CD4-positive, alpha-beta T cell treated with Interleukin-1 beta for 1 hour (primary cell): ENCODE data around the gene PCNT.
A peak's percentile ranks its signal among the peaks of the same experiment; 100 is the strongest.
"Not testable (repeated sequence)": the region's sequence is repeated elsewhere in the genome, so short reads cannot be mapped to it uniquely, and the experiment has no call there.

Experiments
- DNase-seq, 2 donors: peaks; one replicate each; pipeline ENCODE4 v3.0.0-alpha.2; 2020 to 2022

Gene PCNT

GRCh38 chr21:46363698-46364097, 39.7 kb downstream of the PCNT start:
- DNase-seq, result no peak

GRCh38 chr21:46366091-46366490, 42.1 kb downstream of the PCNT start:
- DNase-seq, result no peak

DNA sequence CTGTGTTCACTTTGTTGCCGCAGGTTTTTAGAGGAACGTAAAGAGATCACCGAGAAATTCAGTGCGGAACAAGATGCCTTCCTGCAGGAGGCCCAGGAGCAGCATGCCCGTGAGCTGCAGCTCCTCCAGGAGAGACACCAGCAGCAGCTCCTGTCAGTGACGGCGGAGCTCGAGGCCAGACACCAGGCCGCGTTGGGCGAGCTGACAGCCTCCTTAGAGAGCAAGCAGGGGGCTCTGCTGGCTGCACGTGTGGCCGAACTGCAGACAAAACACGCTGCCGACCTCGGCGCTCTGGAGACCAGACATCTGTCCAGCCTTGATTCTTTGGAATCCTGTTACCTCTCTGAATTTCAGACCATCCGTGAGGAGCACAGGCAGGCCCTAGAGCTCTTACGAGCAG, 42.6 kb downstream of the PCNT start:
- DNase-seq, result no peak

DNA sequence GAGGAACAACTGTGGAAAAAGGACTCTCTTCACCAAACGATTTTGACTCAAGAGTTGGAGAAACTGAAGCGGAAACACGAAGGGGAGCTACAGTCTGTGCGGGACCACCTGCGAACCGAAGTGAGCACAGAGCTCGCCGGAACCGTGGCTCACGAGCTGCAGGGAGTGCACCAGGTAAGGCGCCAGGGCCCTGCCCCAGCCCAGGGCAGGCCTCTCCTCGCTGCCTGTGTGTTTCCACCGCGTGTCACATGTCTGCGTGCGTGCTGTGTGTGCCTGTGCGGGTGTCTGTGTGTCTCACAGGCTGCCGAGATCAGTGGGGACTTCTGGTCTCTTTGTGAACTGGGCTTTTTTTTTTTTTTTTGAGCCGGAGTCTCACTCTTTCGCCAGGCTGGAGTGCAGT, 43.0 kb downstream of the PCNT start:
- DNase-seq, result no peak

- peak in 1 of 2 donors; percentile 45 for DNase-seq
Observed at GRCh38 chr21:46368533-46369285, 44.8 kb downstream of the PCNT start.

DNA sequence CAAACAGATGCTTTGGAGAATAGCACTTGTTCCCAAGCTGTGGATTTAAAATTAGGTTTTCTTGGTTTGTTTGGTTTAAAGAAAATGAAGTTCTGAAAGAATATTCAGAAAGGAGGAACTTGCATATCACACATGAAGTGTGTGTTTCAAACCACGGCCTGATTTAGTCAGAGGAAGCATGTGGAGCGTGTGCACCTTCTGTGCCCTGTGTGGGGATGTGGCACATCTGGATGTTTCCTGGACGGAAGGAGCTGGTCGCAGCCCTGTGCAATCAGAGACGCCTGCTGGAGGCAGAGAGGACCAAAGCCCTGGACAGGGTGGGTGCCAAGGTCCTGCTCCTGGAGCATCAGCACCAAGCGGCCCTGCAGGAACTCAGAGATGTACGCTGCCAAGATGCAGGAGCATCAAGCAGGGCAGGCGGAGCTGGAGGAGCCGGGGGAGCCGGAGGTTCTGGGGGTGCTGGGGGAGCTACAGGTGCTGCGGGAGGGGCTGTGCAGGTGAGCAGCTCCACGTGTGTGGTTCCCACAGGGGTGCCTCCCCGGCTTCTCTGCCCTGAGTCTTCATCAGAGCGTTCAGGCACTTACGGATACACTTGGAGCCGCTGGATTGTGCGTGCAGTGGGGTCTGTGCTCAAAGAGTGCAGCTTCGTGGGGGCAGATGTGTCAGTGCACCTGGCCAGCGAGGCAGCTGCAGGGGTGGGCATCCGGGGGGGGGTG, 45.7 kb downstream of the PCNT start:
- DNase-seq, result no peak

GRCh38 chr21:46371204-46372013, 47.5 kb downstream of the PCNT start:
- DNase-seq, result no peak

DNA sequence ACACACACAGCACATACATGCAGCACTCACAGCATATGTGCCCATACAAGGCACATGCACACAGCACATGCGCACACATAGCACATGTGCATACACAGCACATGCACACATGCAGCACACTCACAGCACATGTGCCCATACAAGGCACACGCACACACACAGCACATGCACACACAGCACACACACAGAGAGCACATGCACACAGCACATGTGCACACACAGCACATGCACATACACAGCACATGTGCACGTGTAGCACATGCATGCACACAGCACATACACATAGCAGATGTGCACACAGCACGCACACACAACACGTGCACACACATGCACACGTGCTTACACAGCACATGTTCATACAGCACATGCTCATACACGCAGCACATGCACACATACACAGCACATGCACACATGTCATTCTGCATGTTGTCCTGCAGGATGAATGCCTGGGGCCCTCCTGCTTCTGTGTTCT, 48.1 kb downstream of the PCNT start:
- no peak for DNase-seq

DNA sequence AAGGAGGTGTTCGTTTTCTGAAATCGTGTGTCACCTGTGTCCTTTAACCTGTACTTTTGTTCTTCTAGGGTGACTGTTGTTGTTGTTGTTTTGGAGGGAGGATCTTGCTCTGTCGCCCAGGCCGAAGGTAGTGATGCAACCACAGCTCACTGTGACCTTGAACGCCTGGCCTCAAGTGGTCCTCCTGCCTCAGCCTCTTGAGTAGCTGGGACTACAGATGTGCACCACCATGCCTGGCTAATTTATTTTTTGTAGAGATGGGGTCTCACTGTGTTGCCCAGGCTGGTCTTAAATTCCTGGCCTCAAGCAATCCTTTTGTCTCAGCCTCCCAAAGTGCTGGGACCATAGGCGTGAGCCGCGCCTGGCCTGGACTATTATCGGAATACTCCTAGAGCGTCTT, 49.0 kb downstream of the PCNT start:
- not testable (repeated sequence) for DNase-seq

- DNase-seq, result no peak
Observed at GRCh38 chr21:46374761-46375389, 50.9 kb downstream of the PCNT start.

- DNase-seq, result no peak
Observed at GRCh38 chr21:46375560-46376230, 51.7 kb downstream of the PCNT start.

DNA sequence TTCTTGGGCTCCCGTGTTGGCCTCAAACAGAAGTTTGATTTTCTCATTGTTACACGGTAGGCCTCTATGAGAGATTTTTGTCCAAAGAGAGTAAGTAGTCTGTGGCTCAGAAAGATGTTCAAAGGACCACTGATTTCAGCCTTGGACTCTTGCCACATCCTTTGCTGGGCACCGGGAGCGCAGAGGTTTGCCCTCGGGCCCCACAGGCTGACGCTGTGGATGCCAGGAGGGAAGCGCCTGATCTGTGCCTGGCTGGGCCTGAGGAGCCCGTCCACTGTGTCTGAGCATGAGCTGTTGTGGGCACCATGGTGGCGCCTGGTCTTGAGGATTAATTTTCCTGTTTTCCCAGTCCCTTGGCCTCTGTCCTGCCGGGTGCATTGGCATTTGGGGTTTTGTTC, 52.3 kb downstream of the PCNT start:
- DNase-seq, result no peak

DNA sequence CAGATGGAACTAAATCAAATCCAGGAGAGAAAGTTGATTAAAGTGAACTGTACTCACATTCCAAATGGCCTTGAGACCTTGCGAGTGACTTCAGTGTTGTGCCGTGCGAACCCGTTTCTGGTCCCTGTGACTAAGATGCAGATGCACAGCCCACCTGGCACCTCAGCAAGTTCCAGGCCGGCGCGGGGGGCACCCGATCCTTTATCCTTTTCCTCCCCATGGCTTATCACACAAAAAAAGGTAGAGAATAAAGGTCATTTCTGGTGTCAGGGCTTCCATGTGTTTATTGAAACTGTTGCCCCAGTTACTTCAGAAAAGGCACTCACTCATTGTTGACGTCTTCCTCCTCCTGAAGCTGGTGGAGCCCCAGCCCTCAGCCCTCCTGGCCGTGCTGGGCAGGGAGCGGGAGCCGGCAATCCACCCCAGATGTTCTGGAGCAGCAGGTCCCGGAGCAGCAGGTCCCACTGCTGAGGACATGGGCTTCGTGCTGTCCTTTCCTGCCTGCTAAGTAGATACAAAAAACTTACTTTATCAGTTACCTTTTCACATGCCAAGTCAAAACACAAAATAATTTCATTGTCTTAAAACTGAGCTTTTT, 53.0 kb downstream of the PCNT start:
- DNase-seq, result no peak

- no peak for DNase-seq
Observed at GRCh38 chr21:46377789-46378188, 53.8 kb downstream of the PCNT start.

GRCh38 chr21:46379105-46379504, 55.1 kb downstream of the PCNT start:
- no peak for DNase-seq

- DNase-seq, result no peak
Observed at GRCh38 chr21:46379691-46380090, 55.7 kb downstream of the PCNT start.

GRCh38 chr21:46381541-46381940, 57.6 kb downstream of the PCNT start:
- DNase-seq, result no peak

DNA sequence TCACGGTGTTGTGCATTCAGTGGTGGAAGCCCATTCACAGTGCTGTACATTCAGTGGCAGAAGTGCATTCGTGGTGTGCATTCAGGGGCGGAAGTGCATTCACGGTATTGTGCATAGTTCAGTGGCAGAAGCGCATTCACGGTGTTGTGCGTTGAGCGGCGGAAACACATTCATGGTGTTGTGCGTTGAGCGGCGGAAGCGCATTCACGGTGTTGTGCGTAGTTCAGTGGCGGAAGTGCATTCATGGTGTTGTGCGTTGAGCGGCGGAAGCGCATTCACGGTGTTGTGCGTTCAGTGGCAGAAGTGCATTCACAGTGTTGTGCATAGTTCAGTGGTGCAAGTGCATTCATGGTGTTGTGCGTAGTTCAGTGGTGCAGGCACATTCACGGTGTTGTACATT, 60.6 kb downstream of the PCNT start:
- DNase-seq, result no peak

GRCh38 chr21:46385846-46386733, 62.1 kb downstream of the PCNT start:
- no peak for DNase-seq

DNA sequence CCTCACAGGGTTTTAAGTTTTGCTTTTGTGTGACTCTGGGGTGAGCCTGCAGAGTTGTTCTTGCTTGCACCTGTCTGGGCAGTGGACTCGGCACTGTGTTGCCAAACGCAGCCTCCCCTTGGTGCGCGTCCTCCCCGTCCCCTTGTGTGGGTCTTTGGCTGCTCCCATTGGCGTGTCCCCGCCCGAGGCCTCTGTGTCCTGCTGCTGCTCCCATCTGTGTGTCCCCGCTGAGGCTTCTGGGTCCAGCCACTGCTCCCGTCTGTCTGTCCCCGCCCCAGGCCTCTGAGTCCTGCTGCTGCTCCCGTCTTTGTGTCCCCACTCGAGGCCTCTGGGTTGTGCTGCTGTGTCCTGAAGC, 62.8 kb downstream of the PCNT start:
- no peak for DNase-seq
